ENCODE data around the gene SKI.

The SKI gene

DNA sequence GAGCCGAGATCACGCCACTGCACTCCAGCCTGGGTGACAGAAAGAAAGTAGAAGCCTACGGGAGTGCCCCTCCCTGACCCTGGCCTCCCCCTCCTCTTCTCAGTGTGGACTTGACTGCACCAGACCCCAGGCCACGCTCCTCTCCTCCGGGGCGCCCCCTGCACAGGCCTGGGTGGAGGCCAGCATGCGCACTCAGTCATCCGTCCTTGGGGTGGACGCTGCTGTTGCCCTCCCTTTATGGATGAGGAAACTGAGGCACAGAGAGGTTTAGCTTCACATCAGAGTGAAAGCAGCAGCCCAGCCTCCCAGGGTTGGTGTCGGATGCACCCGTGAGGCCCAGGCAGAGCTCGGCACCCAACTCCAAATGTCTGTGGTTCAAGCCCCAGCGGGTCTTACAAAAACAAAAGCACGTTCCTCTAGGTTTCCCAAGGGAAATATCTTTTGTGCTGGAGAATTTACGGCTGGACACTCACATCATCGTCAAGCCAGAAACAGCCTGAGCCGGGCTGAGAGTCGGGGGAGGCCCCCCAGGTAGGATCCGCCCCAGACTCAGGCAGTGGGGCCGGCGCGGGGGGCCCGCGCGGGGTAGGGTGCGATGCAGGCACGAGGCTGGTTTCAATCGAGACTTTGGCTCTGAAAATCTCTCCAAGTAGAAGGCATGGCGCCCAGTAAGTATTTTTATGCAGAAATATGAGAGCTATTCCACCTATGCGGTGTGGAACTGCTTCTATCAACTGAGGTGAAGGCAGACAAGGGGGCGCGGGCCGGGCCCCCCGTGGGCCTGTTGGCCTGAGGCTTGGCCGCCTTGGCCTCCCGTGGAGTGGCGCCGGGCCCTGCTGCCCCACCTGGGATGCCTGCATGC is 126.6 kb downstream of the SKI start:
- no peak for DNase-seq (ENCODE audit: low read depth)

GRCh38 chr1:2355373-2356261 is 127.5 kb downstream of the SKI start:
- DNase-seq (ENCODE audit: low read depth): no peak

DNA sequence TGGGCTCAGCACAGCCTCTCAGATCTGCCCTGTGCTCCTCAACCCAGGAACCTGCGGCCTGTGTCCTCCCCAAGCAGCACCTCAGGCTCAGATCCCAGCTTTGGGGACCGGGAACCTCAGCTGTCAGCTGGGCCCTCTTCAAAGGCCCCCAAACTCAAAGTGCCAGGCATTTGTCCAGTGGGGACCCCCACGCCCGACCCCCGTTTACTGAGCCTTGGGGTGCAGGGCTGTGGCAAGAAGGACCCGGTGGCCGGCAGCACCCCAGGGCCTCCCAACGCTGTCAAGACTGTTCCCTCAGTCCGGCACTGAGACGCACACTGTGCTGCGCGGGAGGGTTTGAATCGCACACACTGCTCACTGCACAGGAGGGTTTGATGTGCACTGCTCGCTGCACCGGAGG is 128.3 kb downstream of the SKI start:
- no peak for DNase-seq (ENCODE audit: low read depth)

- no peak for DNase-seq (ENCODE audit: low read depth)
These were observed 129.1 kb downstream of the SKI start for GRCh38 chr1:2356911-2357845.

GRCh38 chr1:2358072-2358471 is 130.0 kb downstream of the SKI start:
- no peak for DNase-seq (ENCODE audit: low read depth)

DNA sequence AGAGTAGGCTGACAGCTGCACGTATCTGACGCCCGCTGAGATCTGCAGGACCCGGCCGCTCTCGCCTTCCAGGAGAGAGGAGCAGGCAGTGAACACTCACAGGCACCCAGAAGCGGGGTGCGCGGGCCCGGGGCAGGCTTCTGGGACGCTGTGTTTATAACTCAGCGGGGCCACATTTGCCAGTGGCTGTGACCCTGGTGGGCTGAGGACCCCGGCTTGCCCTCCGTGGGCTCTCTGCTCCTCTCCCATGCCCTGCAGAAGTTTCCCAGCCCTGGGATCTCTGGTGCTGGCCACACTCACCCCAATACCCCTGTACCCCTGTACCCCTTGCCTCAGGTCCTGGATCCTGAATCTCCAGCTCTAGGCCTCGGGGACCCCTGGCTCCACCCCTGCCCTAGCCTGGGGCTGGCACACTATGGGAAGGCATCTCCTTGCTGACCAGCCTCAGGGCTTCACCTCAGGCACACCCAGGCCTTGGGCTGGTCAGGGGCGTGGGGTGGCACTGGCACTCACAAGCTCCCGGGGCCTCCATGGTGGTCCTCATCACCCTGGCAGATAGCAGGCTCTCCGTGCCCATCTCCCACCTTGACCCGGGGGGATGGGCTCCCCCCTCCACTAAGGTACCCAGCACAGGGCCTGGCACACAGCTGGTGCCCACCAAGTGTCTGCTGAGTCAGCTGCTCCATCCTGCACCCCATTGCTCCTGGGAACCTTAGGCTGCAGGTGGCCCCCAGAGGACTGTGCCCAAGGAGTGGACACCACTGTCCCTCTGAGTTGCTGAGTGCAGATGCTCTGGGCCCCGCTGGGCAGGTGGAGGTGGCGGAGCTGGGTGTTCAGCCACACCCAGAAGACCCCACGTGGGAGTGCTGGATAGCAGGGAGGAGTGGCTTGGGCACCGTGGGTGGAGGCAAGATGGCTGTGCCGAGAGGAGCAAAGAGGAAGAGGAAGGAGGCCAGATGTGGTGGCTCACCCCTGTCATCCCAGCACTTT is 130.8 kb downstream of the SKI start:
- DNase-seq (ENCODE audit: low read depth): no peak

Measured in ELR (cell line).